H9 (cell line): Measurements from ENCODE around the gene ZNF135. TPM values are rescaled to one million over a fixed set of nuclear protein-coding genes. Genes with fewer than 3 reads are reported as not detected.

Experiments used
- DNase-seq: peaks from one replicate; pipeline ENCODE4 v3.0.0-alpha.2; 2017
- H2AFZ ChIP-seq: one replicate; pipeline ENCODE4 v1.6.1; 2013; ENCODE audit warnings: mild to moderate bottlenecking, low read length, control low read depth, moderate library complexity
- H2AK5ac ChIP-seq: 2 replicates; pipeline ENCODE4 v1.6.1; 2013; ENCODE audit warnings: low read length, control low read depth, mixed read lengths; ENCODE audit not compliant: insufficient read length
- H2BK120ac ChIP-seq: one replicate; pipeline ENCODE4 v1.6.1; 2013; ENCODE audit warnings: low read depth, mild to moderate bottlenecking, low read length, control low read depth, inconsistent platforms; ENCODE audit not compliant: poor library complexity, severe bottlenecking
- H2BK12ac ChIP-seq: 2 replicates; pipeline ENCODE4 v1.6.1; 2013; ENCODE audit warnings: low read length, control low read depth, mixed read lengths, low read depth; ENCODE audit not compliant: insufficient read length
- H2BK15ac ChIP-seq: 2 replicates; pipeline ENCODE4 v1.6.1; 2013; ENCODE audit warnings: low read depth, low read length, control low read depth
- H2BK20ac ChIP-seq: one replicate; pipeline ENCODE4 v1.6.1; 2013; ENCODE audit warnings: low read depth, mild to moderate bottlenecking, low read length, control low read depth, inconsistent platforms; ENCODE audit not compliant: poor library complexity, severe bottlenecking
- H2BK5ac ChIP-seq: 2 replicates; pipeline ENCODE4 v1.6.1; 2013; ENCODE audit warnings: low read length, control low read depth, mixed read lengths; ENCODE audit not compliant: insufficient read length
- H3K14ac ChIP-seq: 2 replicates; pipeline ENCODE4 v1.6.1; 2013; ENCODE audit warnings: low read length, control low read depth; ENCODE audit not compliant: insufficient read depth
- H3K18ac ChIP-seq: 2 replicates; pipeline ENCODE4 v1.6.1; 2013; ENCODE audit warnings: low read depth, mild to moderate bottlenecking, mixed read lengths, low read length, control low read depth; ENCODE audit not compliant: insufficient read length
- H3K23ac ChIP-seq: 2 replicates; pipeline ENCODE4 v1.6.1; 2013; ENCODE audit warnings: low read length, control low read depth, mixed read lengths, low read depth; ENCODE audit not compliant: insufficient read length
- H3K23me2 ChIP-seq: 2 replicates; pipeline ENCODE4 v1.6.1; 2013; ENCODE audit warnings: low read depth, mild to moderate bottlenecking, mixed read lengths, low read length, control low read depth; ENCODE audit not compliant: insufficient read length, poor library complexity, severe bottlenecking
- H3K27ac ChIP-seq: 2 replicates; pipeline ENCODE4 v1.5.1; 2013; ENCODE audit warnings: low read length, control low read depth, mixed read lengths, low read depth; ENCODE audit not compliant: insufficient read length
- H3K27me3 ChIP-seq: 2 replicates; pipeline ENCODE4 v1.6.1; 2013; ENCODE audit warnings: low read length, control low read depth, inconsistent platforms; ENCODE audit not compliant: insufficient read depth
- H3K4ac ChIP-seq: 2 replicates; pipeline ENCODE4 v1.6.1; 2013; ENCODE audit warnings: low read depth, mild to moderate bottlenecking, control low read depth, inconsistent platforms, low read length, moderate library complexity
- H3K4me1 ChIP-seq: 2 replicates; pipeline ENCODE4 v1.6.1; 2013; ENCODE audit warnings: low read length, control low read depth, inconsistent platforms; ENCODE audit not compliant: insufficient read depth
- H3K4me2 ChIP-seq: 2 replicates; pipeline ENCODE4 v1.6.1; 2013; ENCODE audit warnings: low read length, control low read depth, mixed read lengths; ENCODE audit not compliant: insufficient read length, insufficient read depth
- H3K56ac ChIP-seq: 2 replicates; pipeline ENCODE4 v1.6.1; 2013; ENCODE audit warnings: low read depth, mild to moderate bottlenecking, mixed read lengths, low read length, control low read depth; ENCODE audit not compliant: insufficient read length
- H3K79me1 ChIP-seq: 2 replicates; pipeline ENCODE4 v1.6.1; 2013; ENCODE audit warnings: low read depth, mild to moderate bottlenecking, moderate library complexity, low read length, control low read depth, inconsistent platforms; ENCODE audit not compliant: insufficient read depth, poor library complexity, severe bottlenecking
- H3K79me2 ChIP-seq: 2 replicates; pipeline ENCODE4 v1.6.1; 2013; ENCODE audit warnings: low read length, control low read depth, inconsistent platforms; ENCODE audit not compliant: insufficient read depth
- H3K9ac ChIP-seq: 2 replicates; pipeline ENCODE4 v1.6.1; 2013; ENCODE audit warnings: low read length, control low read depth, mixed read lengths; ENCODE audit not compliant: insufficient read length; ENCODE audit errors: extremely low read depth
- H3K9me3 ChIP-seq: one replicate; pipeline ENCODE4 v1.6.1; 2013; ENCODE audit warnings: low read depth, low read length, inconsistent platforms; ENCODE audit not compliant: control insufficient read depth
- H3T11ph ChIP-seq: one replicate; pipeline ENCODE4 v1.6.1; 2013; ENCODE audit warnings: mild to moderate bottlenecking, low read length, control low read depth, inconsistent platforms
- H4K20me1 ChIP-seq: one replicate; pipeline ENCODE4 v1.6.1; 2013; ENCODE audit not compliant: control insufficient read depth, insufficient read length, insufficient read depth
- H4K5ac ChIP-seq: 2 replicates; pipeline ENCODE4 v1.6.1; 2013; ENCODE audit warnings: low read depth, mild to moderate bottlenecking, mixed read lengths, low read length, control low read depth; ENCODE audit not compliant: insufficient read length
- H4K8ac ChIP-seq: replicated peaks from 2 replicates; pipeline ENCODE4 v1.6.1; 2013; ENCODE audit warnings: low read length, control low read depth, mixed read lengths, low read depth; ENCODE audit not compliant: insufficient read length
- H4K91ac ChIP-seq: 2 replicates; pipeline ENCODE4 v1.6.1; 2013; ENCODE audit warnings: low read depth, mild to moderate bottlenecking, moderate library complexity, mixed read lengths, low read length, control low read depth; ENCODE audit not compliant: insufficient read length
- H3K27ac Mint-ChIP-seq, 3 experiments: 2 replicates in 2 of 3; 3 replicates in 1 of 3; pipeline ENCODE4 v1.8.0; 2020 to 2021; ENCODE audit warnings: mixed read lengths in 3 of 3, mild to moderate bottlenecking in 1 of 3, moderate library complexity in 1 of 3
- H3K27me3 Mint-ChIP-seq: 2 replicates; pipeline ENCODE4 v1.8.0; 2021; ENCODE audit warnings: low read depth, mild to moderate bottlenecking, moderate library complexity, mixed read lengths
- H3K36me3 Mint-ChIP-seq, 3 experiments: 2 replicates in 2 of 3; 3 replicates in 1 of 3; pipeline ENCODE4 v1.8.0; 2020 to 2021; ENCODE audit warnings: low read depth in 3 of 3, mixed read lengths in 3 of 3; ENCODE audit not compliant: insufficient read depth in 1 of 3
- H3K4me1 Mint-ChIP-seq, 2 experiments: 2 replicates each; pipeline ENCODE4 v1.8.0; 2020; ENCODE audit warnings: mixed read lengths in 2 of 2
- H3K4me3 Mint-ChIP-seq, 2 experiments: 2 replicates in 1 of 2; 3 replicates in 1 of 2; pipeline ENCODE4 v1.8.0; 2020 to 2021; ENCODE audit warnings: mild to moderate bottlenecking in 2 of 2, mixed read lengths in 2 of 2, moderate library complexity in 1 of 2
- H3K9me3 Mint-ChIP-seq, 2 experiments: 2 replicates in 1 of 2; 3 replicates in 1 of 2; pipeline ENCODE4 v1.8.0; 2020; ENCODE audit warnings: mild to moderate bottlenecking in 2 of 2, mixed read lengths in 2 of 2, moderate library complexity in 1 of 2
- WGBS: extraction: QIAGEN DNeasy Blood & Tissue Kit; methylation state at CpG from one replicate; pipeline ENCODE4 v1.1.7; 2013; ENCODE audit warnings: missing lambda C conversion rate, low lambda C conversion rate, mixed read lengths; ENCODE audit not compliant: insufficient read length; ENCODE audit errors: extremely low coverage; 5-methylcytosine and 5-hydroxymethylcytosine counted together
- total RNA-seq: library from RNA; stranded (reverse); gene quantifications from 2 replicates; pipeline ENCODE4 v1.2.1, GENCODE V29; 2021
- TF ChIP-seq, protein P1 (sequence below): fragments of 200-600 bp; sonication (generic); conservative IDR thresholded peaks from 3 replicates; pipeline ENCODE4 v1.8.0; 2021; ENCODE audit warnings: antibody characterized with exemption, mild to moderate bottlenecking

ZNF135 gene
- total RNA-seq, 1 experiment from 2014 or later, result 4.7 TPM

DNA sequence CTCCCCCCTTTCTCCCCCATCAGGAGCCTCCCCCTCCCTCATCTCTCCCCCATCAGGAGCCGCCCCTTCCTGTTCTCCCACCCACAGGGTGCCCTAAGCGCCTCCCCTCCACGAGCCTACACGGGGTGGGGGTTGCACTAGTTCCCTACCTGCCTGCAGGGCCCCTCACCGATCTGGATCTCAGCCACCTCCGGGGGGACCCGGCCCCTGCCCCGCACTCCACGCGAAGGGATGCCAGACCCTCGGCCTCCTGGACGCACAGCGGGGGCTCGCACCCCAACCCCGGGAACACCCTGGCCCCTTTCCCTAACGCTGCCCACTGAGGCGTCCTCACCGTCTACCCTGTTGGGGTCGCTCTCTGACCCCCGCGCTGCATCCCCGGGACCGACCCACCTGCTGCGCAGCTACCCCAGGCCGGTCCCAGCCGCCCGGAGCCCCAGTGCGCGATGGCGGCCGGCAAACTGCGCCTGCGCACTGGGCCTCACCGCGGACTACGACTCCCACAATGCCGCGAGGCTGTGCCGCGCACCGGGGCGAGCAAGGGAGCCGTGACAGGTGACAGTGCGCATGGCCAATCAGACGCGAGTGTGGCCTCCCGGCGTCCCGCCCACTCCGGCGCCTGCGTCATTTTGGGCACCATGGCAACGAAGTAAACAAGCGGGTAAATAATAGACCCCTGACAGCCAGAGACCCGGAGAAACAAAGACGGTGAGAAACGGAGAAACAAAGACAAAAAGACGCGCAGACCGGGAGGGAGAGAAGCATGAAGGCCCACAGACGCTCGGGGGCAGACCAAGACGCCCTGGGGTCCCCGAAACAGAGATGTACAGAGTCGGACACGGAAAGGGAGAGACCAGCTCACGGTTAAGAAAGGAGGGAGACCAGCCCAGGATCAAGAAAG, 38.9 kb downstream of the ZNF135 start, which contains the start of gene ZSCAN18:
ZSCAN18 (minus strand) TSS at position 451 of the 901 bp plus-strand sequence. CDS start 7,964 bp downstream, outside the sequence.
- peak within 1 kb of the TSS; percentile 100 for H3T11ph ChIP-seq
- TF ChIP-seq, protein P1, sequence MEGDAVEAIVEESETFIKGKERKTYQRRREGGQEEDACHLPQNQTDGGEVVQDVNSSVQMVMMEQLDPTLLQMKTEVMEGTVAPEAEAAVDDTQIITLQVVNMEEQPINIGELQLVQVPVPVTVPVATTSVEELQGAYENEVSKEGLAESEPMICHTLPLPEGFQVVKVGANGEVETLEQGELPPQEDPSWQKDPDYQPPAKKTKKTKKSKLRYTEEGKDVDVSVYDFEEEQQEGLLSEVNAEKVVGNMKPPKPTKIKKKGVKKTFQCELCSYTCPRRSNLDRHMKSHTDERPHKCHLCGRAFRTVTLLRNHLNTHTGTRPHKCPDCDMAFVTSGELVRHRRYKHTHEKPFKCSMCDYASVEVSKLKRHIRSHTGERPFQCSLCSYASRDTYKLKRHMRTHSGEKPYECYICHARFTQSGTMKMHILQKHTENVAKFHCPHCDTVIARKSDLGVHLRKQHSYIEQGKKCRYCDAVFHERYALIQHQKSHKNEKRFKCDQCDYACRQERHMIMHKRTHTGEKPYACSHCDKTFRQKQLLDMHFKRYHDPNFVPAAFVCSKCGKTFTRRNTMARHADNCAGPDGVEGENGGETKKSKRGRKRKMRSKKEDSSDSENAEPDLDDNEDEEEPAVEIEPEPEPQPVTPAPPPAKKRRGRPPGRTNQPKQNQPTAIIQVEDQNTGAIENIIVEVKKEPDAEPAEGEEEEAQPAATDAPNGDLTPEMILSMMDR, result no peak
- peak within 1 kb of the TSS; percentile 92 for H2BK5ac ChIP-seq
- peak within 1 kb of the TSS; percentile 100 for H4K91ac ChIP-seq
- H3K27me3 ChIP-seq, result no peaks in the 10 kb centered on the region
- Mint-ChIP-seq H3K4me3 (peak within 1 kb of the TSS; percentile 78 to 87), H3K27me3 (no peaks in the 10 kb centered on the region; the same call in 1 of the 2 replicates), H3K27ac (peak within 1 kb of the TSS; percentile 99 to 100 (median 99)), H3K9me3 (peaks cover 30 to 45% of the 10 kb centered on the region in 2 experiments), H3K36me3 (peaks cover 9 to 27% (median 26%) of the 10 kb centered on the region in 3 experiments; a peak in 6 of 7 replicates), H3K4me1 (peaks cover 10 to 14% of the 10 kb centered on the region in 2 experiments)
- no peaks in the 10 kb centered on the region for H4K20me1 ChIP-seq
- peak within 1 kb of the TSS; percentile 100 for H3K18ac ChIP-seq
- peak within 1 kb of the TSS; percentile 41 for H4K8ac ChIP-seq
- H3K56ac ChIP-seq, result peak within 1 kb of the TSS; percentile 63
- peaks cover 10% of the 10 kb centered on the region for H3K23me2 ChIP-seq
- peaks cover 8% of the 10 kb centered on the region for H3K9me3 ChIP-seq
- DNase-seq, result peak; percentile 99
- H2BK120ac ChIP-seq, result peak within 1 kb of the TSS; percentile 100
- H2AK5ac ChIP-seq, result peak within 1 kb of the TSS; percentile 76
- no peak within 1 kb of the TSS for H3K23ac ChIP-seq
- peak within 1 kb of the TSS; percentile 91 for H3K9ac ChIP-seq
- peaks cover 9% of the 10 kb centered on the region for H3K79me1 ChIP-seq
- H2BK12ac ChIP-seq, result peak within 1 kb of the TSS; percentile 100
- H3K4me2 ChIP-seq, result peak within 1 kb of the TSS; percentile 53
- H3K4ac ChIP-seq, result peak within 1 kb of the TSS; percentile 100
- peak within 1 kb of the TSS; percentile 99 for H4K5ac ChIP-seq
- no CpG with 5 or more reads among the region's 67 CpGs for WGBS
- peaks cover 6% of the 10 kb centered on the region; the same call in 1 of the 2 replicates for H3K4me1 ChIP-seq
- H3K14ac ChIP-seq, result peak within 1 kb of the TSS; percentile 100
- peak within 1 kb of the TSS; percentile 100 for H2BK20ac ChIP-seq
- no peak within 1 kb of the TSS for H2AFZ ChIP-seq
- H3K27ac ChIP-seq, result peak within 1 kb of the TSS; percentile 55
- no peaks in the 10 kb centered on the region for H3K79me2 ChIP-seq
- 0 out of 2 replicates have a peak within 1 kb of the TSS, but pooled peaks have one; percentile 49 for H2BK15ac ChIP-seq
